ENCODE measurements around the gene SH3PXD2A. TPM values are rescaled to one million over a fixed set of nuclear protein-coding genes. Genes with fewer than 3 reads are reported as not detected.

Gene SH3PXD2A
- total and polyA plus RNA-seq, 2 experiments from 2014 or later, result 1.8 to 5.0 TPM

DNA sequence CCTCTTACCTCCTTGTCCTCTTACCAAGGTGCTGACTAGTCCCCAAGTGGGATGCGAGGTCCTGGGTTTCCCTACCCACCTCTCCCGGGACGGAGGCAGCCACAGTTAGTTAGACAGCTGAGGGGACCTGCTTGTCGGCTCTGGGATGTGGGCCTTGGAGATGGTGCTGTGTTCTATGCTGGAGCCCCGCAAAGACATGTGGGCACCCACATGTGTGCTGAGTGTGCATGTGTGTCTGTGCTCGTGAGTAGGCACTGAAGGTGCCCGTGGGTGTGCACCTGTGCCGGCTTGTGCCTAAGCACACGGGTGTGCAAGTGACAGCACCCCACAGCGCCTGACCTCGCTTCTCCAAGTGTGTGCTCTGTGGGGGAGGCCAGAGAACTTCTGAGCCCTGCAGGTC lies 299.7 kb downstream of the SH3PXD2A start (continued):
- TF ChIP-seq, protein P1, sequence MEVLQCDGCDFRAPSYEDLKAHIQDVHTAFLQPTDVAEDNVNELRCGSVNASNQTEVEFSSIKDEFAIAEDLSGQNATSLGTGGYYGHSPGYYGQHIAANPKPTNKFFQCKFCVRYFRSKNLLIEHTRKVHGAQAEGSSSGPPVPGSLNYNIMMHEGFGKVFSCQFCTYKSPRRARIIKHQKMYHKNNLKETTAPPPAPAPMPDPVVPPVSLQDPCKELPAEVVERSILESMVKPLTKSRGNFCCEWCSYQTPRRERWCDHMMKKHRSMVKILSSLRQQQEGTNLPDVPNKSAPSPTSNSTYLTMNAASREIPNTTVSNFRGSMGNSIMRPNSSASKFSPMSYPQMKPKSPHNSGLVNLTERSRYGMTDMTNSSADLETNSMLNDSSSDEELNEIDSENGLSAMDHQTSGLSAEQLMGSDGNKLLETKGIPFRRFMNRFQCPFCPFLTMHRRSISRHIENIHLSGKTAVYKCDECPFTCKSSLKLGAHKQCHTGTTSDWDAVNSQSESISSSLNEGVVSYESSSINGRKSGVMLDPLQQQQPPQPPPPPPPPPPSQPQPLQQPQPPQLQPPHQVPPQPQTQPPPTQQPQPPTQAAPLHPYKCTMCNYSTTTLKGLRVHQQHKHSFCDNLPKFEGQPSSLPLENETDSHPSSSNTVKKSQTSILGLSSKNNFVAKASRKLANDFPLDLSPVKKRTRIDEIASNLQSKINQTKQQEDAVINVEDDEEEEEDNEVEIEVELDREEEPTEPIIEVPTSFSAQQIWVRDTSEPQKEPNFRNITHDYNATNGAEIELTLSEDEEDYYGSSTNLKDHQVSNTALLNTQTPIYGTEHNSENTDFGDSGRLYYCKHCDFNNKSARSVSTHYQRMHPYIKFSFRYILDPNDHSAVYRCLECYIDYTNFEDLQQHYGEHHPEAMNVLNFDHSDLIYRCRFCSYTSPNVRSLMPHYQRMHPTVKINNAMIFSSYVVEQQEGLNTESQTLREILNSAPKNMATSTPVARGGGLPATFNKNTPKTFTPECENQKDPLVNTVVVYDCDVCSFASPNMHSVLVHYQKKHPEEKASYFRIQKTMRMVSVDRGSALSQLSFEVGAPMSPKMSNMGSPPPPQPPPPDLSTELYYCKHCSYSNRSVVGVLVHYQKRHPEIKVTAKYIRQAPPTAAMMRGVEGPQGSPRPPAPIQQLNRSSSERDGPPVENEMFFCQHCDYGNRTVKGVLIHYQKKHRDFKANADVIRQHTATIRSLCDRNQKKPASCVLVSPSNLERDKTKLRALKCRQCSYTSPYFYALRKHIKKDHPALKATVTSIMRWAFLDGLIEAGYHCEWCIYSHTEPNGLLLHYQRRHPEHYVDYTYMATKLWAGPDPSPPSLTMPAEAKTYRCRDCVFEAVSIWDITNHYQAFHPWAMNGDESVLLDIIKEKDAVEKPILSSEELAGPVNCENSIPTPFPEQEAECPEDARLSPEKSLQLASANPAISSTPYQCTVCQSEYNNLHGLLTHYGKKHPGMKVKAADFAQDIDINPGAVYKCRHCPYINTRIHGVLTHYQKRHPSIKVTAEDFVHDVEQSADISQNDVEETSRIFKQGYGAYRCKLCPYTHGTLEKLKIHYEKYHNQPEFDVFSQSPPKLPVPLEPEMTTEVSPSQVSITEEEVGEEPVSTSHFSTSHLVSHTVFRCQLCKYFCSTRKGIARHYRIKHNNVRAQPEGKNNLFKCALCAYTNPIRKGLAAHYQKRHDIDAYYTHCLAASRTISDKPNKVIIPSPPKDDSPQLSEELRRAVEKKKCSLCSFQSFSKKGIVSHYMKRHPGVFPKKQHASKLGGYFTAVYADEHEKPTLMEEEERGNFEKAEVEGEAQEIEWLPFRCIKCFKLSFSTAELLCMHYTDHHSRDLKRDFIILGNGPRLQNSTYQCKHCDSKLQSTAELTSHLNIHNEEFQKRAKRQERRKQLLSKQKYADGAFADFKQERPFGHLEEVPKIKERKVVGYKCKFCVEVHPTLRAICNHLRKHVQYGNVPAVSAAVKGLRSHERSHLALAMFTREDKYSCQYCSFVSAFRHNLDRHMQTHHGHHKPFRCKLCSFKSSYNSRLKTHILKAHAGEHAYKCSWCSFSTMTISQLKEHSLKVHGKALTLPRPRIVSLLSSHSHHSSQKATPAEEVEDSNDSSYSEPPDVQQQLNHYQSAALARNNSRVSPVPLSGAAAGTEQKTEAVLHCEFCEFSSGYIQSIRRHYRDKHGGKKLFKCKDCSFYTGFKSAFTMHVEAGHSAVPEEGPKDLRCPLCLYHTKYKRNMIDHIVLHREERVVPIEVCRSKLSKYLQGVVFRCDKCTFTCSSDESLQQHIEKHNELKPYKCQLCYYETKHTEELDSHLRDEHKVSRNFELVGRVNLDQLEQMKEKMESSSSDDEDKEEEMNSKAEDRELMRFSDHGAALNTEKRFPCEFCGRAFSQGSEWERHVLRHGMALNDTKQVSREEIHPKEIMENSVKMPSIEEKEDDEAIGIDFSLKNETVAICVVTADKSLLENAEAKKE (CRISPR knock-in tag; IDR thresholded peaks at IDR 0.05), result no peak
- TF ChIP-seq JUNB (IDR thresholded peaks at IDR 0.05; ENCODE audit: unreplicated experiment), result no peak

- Histone ChIP-seq H3K27ac (ENCODE audit: low read depth) (no peak overlapping the region), H3F3A (replicated peaks; ENCODE audit: low read depth) (no peaks in the 10 kb centered on the region), H3K4me1 (ENCODE audit: insufficient read depth) (no peaks in the 10 kb centered on the region), H3K79me2 (replicated peaks; ENCODE audit: insufficient read depth) (no peaks in the 10 kb centered on the region), H4K20me1 (replicated peaks; ENCODE audit: insufficient read depth) (no peaks in the 10 kb centered on the region), H2AFZ (peak overlapping the region; percentile 63), H3K4me3 (peak overlapping the region; percentile 57), H3K9me2 (ENCODE audit: insufficient read depth) (no peaks in the 10 kb centered on the region), H3K27me3 (ENCODE audit: insufficient read depth) (peaks cover 18% of the 10 kb centered on the region), H3K4me2 (peak overlapping the region; percentile 83), H3K36me3 (ENCODE audit: insufficient read depth) (no peaks in the 10 kb centered on the region)
- no peak overlapping the region for H3K27ac Mint-ChIP-seq
- H3K27me3 Mint-ChIP-seq (ENCODE audit: insufficient read depth, low read depth, poor library complexity), result peaks cover 18% of the 10 kb centered on the region
- no peak for DNase-seq (ENCODE audit: low spot score)
- TF ChIP-seq, protein P1 (CRISPR knock-in tag; IDR thresholded peaks at IDR 0.05), result no peak
- TF ChIP-seq EZH2 (IDR thresholded peaks at IDR 0.05; ENCODE audit: low read depth, unreplicated experiment) (no peak), CREB1 (CRISPR knock-in tag; IDR thresholded peaks at IDR 0.05; ENCODE audit: low read depth) (no peak), NANOG (IDR thresholded peaks at IDR 0.05; ENCODE audit: borderline replicate concordance) (no peak), ZNF114 (CRISPR knock-in tag; IDR thresholded peaks at IDR 0.05) (no peak), STAT1 (IDR thresholded peaks at IDR 0.05; ENCODE audit: unreplicated experiment) (no peak), POLR2AphosphoS5 (IDR thresholded peaks at IDR 0.05; ENCODE audit: low read depth) (no peak)
- H3K4me1 Mint-ChIP-seq, result no peaks in the 10 kb centered on the region; the same call in 2 of the 3 replicates
- H3K4me3 Mint-ChIP-seq, result peak overlapping the region; percentile 72
- H3K36me3 Mint-ChIP-seq (ENCODE audit: low read depth), result no peaks in the 10 kb centered on the region
- peak; percentile 25 for ATAC-seq
- H3K9me3 Mint-ChIP-seq, result no peaks in the 10 kb centered on the region
Measured at GRCh38 chr10:103555325-103555649, 300.1 kb downstream of the SH3PXD2A start.
